ENCODE measurements around the gene KICS2. TPM values are rescaled to one million over a fixed set of nuclear protein-coding genes. Genes with fewer than 3 reads are reported as not detected.

Gene KICS2
- 1 to 10 TPM; 3.1 to 5.7 TPM for total RNA-seq

DNA sequence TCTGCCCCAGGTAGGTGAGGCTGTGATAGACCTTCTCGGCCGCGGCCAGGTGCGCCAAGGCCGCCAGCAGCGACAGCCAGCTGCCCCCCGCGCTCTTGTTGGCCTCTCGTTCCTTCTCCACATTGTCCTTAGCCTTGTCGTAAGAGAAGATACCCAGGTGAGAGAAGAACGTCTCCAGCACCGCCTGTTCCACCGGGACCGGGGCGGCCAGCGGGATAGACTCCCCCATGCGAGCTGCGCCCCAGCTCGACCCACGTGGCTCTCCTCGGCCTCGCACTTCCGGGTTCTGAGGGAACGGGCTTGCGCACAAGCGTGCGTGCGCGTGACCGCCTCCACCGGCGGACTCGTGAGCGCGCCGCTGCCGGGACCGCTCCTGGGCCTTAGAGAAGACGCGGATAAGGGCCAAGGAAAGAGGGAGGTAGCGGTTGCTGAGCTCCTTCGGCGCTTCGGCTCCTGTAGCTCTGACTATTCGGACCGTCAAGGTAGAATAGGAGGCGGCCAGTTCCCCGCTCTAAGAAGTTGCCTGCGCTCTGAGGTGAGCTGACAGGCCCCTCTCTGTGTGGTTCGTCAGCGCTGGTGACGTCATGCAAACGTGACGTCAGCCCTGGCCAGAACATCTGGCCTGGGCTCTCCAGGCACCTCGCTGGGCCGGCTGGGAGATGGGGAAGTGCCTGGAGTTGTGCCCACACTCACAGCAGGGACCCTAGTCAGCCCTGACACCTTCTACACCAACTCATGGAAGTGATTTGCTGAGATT lies at the start of gene KICS2:
Gene KICS2, minus strand, starts transcription at position 288 of the 757 bp plus-strand sequence. Its CDS starts 59 bp downstream, at position 229.
- ATAC-seq (ENCODE audit: insufficient number of reproducible peaks, low FRiP score, low read depth) = peak; percentile 97
- H3K9me3 ChIP-seq = no peaks in the 10 kb centered on the region
- peaks cover 4 to 6% of the 10 kb centered on the region in 2 donors for H3K4me1 ChIP-seq (ENCODE audit: control insufficient read depth in 1 of 2, low read depth in 2 of 2)
- no peaks in the 10 kb centered on the region for H3K36me3 ChIP-seq
- H3K27me3 ChIP-seq (replicated peaks; ENCODE audit: insufficient read depth) = no peaks in the 10 kb centered on the region
- H3K27ac ChIP-seq = peak within 1 kb of the TSS; percentile 85 to 90
- peak within 1 kb of the TSS; percentile 87 for H3K4me3 ChIP-seq
- TF ChIP-seq, protein P1, sequence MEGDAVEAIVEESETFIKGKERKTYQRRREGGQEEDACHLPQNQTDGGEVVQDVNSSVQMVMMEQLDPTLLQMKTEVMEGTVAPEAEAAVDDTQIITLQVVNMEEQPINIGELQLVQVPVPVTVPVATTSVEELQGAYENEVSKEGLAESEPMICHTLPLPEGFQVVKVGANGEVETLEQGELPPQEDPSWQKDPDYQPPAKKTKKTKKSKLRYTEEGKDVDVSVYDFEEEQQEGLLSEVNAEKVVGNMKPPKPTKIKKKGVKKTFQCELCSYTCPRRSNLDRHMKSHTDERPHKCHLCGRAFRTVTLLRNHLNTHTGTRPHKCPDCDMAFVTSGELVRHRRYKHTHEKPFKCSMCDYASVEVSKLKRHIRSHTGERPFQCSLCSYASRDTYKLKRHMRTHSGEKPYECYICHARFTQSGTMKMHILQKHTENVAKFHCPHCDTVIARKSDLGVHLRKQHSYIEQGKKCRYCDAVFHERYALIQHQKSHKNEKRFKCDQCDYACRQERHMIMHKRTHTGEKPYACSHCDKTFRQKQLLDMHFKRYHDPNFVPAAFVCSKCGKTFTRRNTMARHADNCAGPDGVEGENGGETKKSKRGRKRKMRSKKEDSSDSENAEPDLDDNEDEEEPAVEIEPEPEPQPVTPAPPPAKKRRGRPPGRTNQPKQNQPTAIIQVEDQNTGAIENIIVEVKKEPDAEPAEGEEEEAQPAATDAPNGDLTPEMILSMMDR (IDR thresholded peaks at IDR 0.05) = no peak
- peak; percentile 76 for DNase-seq (ENCODE audit: low spot score)

DNA sequence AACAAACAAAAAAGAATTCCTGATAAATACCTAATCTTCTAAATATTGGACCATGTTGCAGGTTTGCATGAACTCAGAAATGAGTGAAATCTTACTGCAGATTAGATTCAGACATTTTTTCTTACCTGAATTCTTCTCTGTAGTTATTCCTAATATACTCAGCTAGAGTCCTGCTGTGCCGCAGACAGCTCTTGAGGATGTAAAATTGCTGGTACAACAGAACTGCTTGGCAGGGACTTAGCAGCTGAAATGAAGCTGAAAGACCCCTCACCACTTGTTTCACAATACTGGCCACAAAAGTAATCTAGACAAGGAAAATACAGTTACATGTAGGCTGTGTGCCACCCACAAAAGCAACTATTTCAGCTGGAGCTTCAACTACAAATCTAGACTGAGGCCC lies 48.3 kb upstream of the KICS2 start:
- no peaks in the 10 kb centered on the region for H3K4me1 ChIP-seq (ENCODE audit: control insufficient read depth in 1 of 2, low read depth in 2 of 2)
- ATAC-seq (ENCODE audit: insufficient number of reproducible peaks, low FRiP score, low read depth) (no peak), DNase-seq (ENCODE audit: low spot score) (no peak)
- no peak overlapping the region for H3K4me3 ChIP-seq
- H3K9me3 ChIP-seq = no peaks in the 10 kb centered on the region
- TF ChIP-seq, protein P1 (IDR thresholded peaks at IDR 0.05) = no peak
- H3K27me3 ChIP-seq (replicated peaks; ENCODE audit: insufficient read depth) = no peaks in the 10 kb centered on the region
- no peaks in the 10 kb centered on the region for H3K36me3 ChIP-seq
- no peak overlapping the region for H3K27ac ChIP-seq

DNA sequence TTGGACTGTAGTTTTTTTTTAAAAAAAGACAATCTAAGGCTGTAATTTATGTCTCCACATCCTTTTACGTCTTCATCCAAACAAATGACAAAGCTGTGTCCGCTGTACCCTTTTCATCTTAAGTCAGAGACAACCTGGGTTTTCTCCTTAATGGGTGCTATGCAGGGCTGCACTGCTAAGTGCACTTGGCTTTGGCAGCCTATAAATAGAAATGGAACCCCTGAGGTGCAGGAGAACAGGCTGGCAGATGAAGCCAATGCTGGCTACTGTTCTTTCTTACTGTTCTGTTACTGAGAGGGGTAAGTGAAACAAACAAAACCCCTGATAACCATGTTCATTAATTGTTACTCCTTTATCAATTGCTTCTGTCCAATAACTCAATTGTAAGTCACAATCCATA lies 47.1 kb upstream of the KICS2 start:
- H3K4me1 ChIP-seq (ENCODE audit: control insufficient read depth in 1 of 2, low read depth in 2 of 2) = no peaks in the 10 kb centered on the region
- H3K27ac ChIP-seq = no peak overlapping the region

DNA sequence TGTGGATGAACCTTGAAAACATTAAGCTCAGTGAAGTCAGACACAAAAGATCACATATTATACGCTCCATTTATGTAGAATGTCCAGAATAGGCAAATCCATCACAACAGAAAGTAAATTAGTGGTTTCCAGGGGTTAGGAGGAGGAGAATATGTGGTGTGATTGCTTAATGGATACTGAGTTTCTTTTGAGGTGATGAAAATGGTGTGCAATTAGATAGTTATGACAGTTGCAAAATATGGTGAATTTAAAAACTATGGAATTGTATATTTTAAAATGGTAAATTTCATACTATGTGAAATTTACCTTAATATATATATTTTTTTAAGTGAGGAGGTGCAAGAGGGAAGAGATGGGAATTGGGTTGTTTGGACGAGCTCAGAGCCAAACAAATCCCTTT lies 46.3 kb upstream of the KICS2 start:
- Histone ChIP-seq H3K4me3 (no peak overlapping the region), H3K36me3 (no peaks in the 10 kb centered on the region), H3K27me3 (replicated peaks; ENCODE audit: insufficient read depth) (no peaks in the 10 kb centered on the region), H3K9me3 (no peaks in the 10 kb centered on the region), H3K27ac (no peak overlapping the region), H3K4me1 (ENCODE audit: control insufficient read depth in 1 of 2, low read depth in 2 of 2) (no peaks in the 10 kb centered on the region)
- no peak for ATAC-seq (ENCODE audit: insufficient number of reproducible peaks, low FRiP score, low read depth)
- TF ChIP-seq, protein P1 (IDR thresholded peaks at IDR 0.05) = no peak
- DNase-seq (ENCODE audit: low spot score) = no peak

More for the DNA sequence above, 47.1 kb upstream of the KICS2 start:
- Histone ChIP-seq H3K9me3 (no peaks in the 10 kb centered on the region), H3K36me3 (no peaks in the 10 kb centered on the region), H3K4me3 (no peak overlapping the region), H3K27me3 (replicated peaks; ENCODE audit: insufficient read depth) (no peaks in the 10 kb centered on the region)
- no peak for ATAC-seq (ENCODE audit: insufficient number of reproducible peaks, low FRiP score, low read depth)
- TF ChIP-seq, protein P1 (IDR thresholded peaks at IDR 0.05) = no peak
- no peak for DNase-seq (ENCODE audit: low spot score)

DNA sequence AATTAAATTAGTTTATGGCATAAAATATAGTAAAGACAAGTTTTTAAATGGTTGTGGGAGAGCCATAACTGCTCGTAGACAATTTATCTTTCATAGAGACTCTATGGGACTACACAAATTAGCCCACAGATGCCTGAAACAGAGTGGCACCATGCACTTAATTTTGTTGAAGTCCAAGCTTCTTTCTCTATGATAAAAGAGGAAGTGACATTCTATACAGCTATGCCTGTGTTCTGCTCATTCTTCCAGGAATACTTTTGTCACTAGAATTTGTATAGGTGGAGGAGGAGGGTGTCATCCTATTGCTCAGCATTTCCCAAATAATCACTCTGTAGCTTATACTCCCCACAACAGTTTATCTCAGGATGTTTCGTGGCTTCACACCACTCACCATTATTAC lies 43.7 kb upstream of the KICS2 start:
- no peak for DNase-seq (ENCODE audit: low spot score)
- TF ChIP-seq, protein P1 (IDR thresholded peaks at IDR 0.05) = no peak
- no peak overlapping the region for H3K27ac ChIP-seq

More for the DNA sequence above, 43.7 kb upstream of the KICS2 start:
- Histone ChIP-seq H3K9me3 (no peaks in the 10 kb centered on the region), H3K4me3 (no peak overlapping the region), H3K27me3 (replicated peaks; ENCODE audit: insufficient read depth) (no peaks in the 10 kb centered on the region), H3K4me1 (ENCODE audit: control insufficient read depth in 1 of 2, low read depth in 2 of 2) (no peaks in the 10 kb centered on the region), H3K36me3 (no peaks in the 10 kb centered on the region)
- no peak for ATAC-seq (ENCODE audit: insufficient number of reproducible peaks, low FRiP score, low read depth)
